ENCODE results near the gene TNIK. TPM values are rescaled to one million over a fixed set of nuclear protein-coding genes. Genes with fewer than 3 reads are reported as not detected.

The TNIK gene
- total RNA-seq, 1 experiment from 2014 or later: 0.69 TPM

GRCh38 chr3:171190668-171191067, 269.5 kb downstream of the TNIK start:
- Histone ChIP-seq H3K36me3 (ENCODE audit: insufficient read depth, low read length, poor library complexity, severe bottlenecking) (no peaks in the 10 kb centered on the region), H3K9me3 (ENCODE audit: low read depth, low read length, poor library complexity, severe bottlenecking) (no peaks in the 10 kb centered on the region), H3K27me3 (replicated peaks; ENCODE audit: insufficient read depth, low read depth, low read length, poor library complexity) (no peaks in the 10 kb centered on the region), H3K4me3 (ENCODE audit: low read depth, low read length, poor library complexity, severe bottlenecking) (no peak overlapping the region), H3K4me1 (ENCODE audit: insufficient read depth, low read length, poor library complexity, severe bottlenecking) (no peaks in the 10 kb centered on the region), H3K27ac (ENCODE audit: low read depth, low read length, poor library complexity, severe bottlenecking) (no peak overlapping the region)
- intact Hi-C loops (cut with micrococcal nuclease; ENCODE audit: unreplicated experiment): no loop called here
- ChIA-PET POLR2A (ENCODE audit: low non-redundant PET) (no interaction called here), CTCF (interaction anchor here (0.6 kb wide), 1 partner anchor 643 kb away, joined by 3 read pairs; no protein-coding TSS in a partner anchor)
- no peak for TF ChIP-seq EZH2 (IDR thresholded peaks at IDR 0.05; ENCODE audit: borderline replicate concordance, low read depth, low read length, poor library complexity, severe bottlenecking)
- no peak for TF ChIP-seq CTCF (conservative IDR thresholded peaks at IDR 0.05; ENCODE audit: low read depth, low read length)
- no peak for DNase-seq (ENCODE audit: low spot score)
- BruUV-seq (replicated peaks): no TSS peak

- H3K9me3 ChIP-seq (ENCODE audit: low read depth, low read length, poor library complexity, severe bottlenecking): no peaks in the 10 kb centered on the region
- H3K27ac ChIP-seq (ENCODE audit: low read depth, low read length, poor library complexity, severe bottlenecking): no peak overlapping the region
- TF ChIP-seq CTCF (conservative IDR thresholded peaks at IDR 0.05; ENCODE audit: low read depth, low read length) (no peak), EZH2 (IDR thresholded peaks at IDR 0.05; ENCODE audit: borderline replicate concordance, low read depth, low read length, poor library complexity, severe bottlenecking) (no peak)
- no peaks in the 10 kb centered on the region for H3K4me1 ChIP-seq (ENCODE audit: insufficient read depth, low read length, poor library complexity, severe bottlenecking)
- H3K36me3 ChIP-seq (ENCODE audit: insufficient read depth, low read length, poor library complexity, severe bottlenecking): no peaks in the 10 kb centered on the region
- H3K4me3 ChIP-seq (ENCODE audit: low read depth, low read length, poor library complexity, severe bottlenecking): no peak overlapping the region
- no TSS peak for BruUV-seq (replicated peaks)
- no peak for DNase-seq (ENCODE audit: low spot score)
- H3K27me3 ChIP-seq (replicated peaks; ENCODE audit: insufficient read depth, low read depth, low read length, poor library complexity): no peaks in the 10 kb centered on the region
- ChIA-PET POLR2A (ENCODE audit: low non-redundant PET) (no interaction called here), CTCF (interaction anchor here (0.6 kb wide), 1 partner anchor 645 kb away, joined by 3 read pairs; no protein-coding TSS in a partner anchor)
- intact Hi-C loops (cut with micrococcal nuclease; ENCODE audit: unreplicated experiment): loop anchor here (5.0 kb wide), 4 partner anchors 227 to 643 kb away; partner anchors contain the start of gene TNIK
Measured at GRCh38 chr3:171189394-171190080, 270.7 kb downstream of the TNIK start.

- no peaks in the 10 kb centered on the region for H3K27me3 ChIP-seq (replicated peaks; ENCODE audit: insufficient read depth, low read depth, low read length, poor library complexity)
- no peak overlapping the region for H3K4me3 ChIP-seq (ENCODE audit: low read depth, low read length, poor library complexity, severe bottlenecking)
- TF ChIP-seq EZH2 (IDR thresholded peaks at IDR 0.05; ENCODE audit: borderline replicate concordance, low read depth, low read length, poor library complexity, severe bottlenecking): no peak
- TF ChIP-seq CTCF (conservative IDR thresholded peaks at IDR 0.05; ENCODE audit: low read depth, low read length): peak; percentile 69
- H3K9me3 ChIP-seq (ENCODE audit: low read depth, low read length, poor library complexity, severe bottlenecking): no peaks in the 10 kb centered on the region
- no TSS peak for BruUV-seq (replicated peaks)
- POLR2A ChIA-PET (ENCODE audit: low non-redundant PET): no interaction called here
- CTCF ChIA-PET: interaction anchor here (0.9 kb wide), 1 partner anchor 182 kb away, joined by 3 read pairs; no protein-coding TSS in a partner anchor
- intact Hi-C loops (cut with micrococcal nuclease; ENCODE audit: unreplicated experiment): loop anchor here (2.0 to 5.0 kb wide), 5 partner anchors 225 to 645 kb away; partner anchors contain the start of gene TNIK
- no peaks in the 10 kb centered on the region for H3K4me1 ChIP-seq (ENCODE audit: insufficient read depth, low read length, poor library complexity, severe bottlenecking)
- no peaks in the 10 kb centered on the region for H3K36me3 ChIP-seq (ENCODE audit: insufficient read depth, low read length, poor library complexity, severe bottlenecking)
- H3K27ac ChIP-seq (ENCODE audit: low read depth, low read length, poor library complexity, severe bottlenecking): no peak overlapping the region
- peak; percentile 50 for DNase-seq (ENCODE audit: low spot score)
Measured at GRCh38 chr3:171187706-171188290, 272.4 kb downstream of the TNIK start.

Data from A673 (cell line).